Activated B cell treated with CpG ODN at 0.5 μM for 24 hours (primary cell): ENCODE results near the gene REG3A. TPM values are rescaled to one million over a fixed set of nuclear protein-coding genes. Genes with fewer than 3 reads are reported as not detected.

Experiments
- ATAC-seq: fragments of 200-7000 bp; cut with Tn5 transposase; one replicate; pipeline ENCODE4 v1.10.0; 2021; ENCODE audit warnings: low read depth, mild to moderate bottlenecking, moderate library complexity
- CTCF ChIA-PET: fragments of 350-600 bp; sonication (Branson Sonifier 250); formaldehyde crosslinking; loops from one replicate; lab custom pipeline; 2021; ENCODE audit warnings: antibody characterized with exemption; lab: Charles Lee
- POLR2A ChIA-PET: fragments of 350-600 bp; sonication (Branson Sonifier 250); formaldehyde crosslinking; loops from one replicate; lab custom pipeline; 2021; ENCODE audit warnings: antibody characterized with exemption; lab: Charles Lee
- DNase-seq: peaks from one replicate; pipeline ENCODE4 v3.0.0; 2022
- H3K27ac Mint-ChIP-seq: one replicate; pipeline ENCODE4 v1.8.0; 2020; ENCODE audit warnings: mixed read lengths
- H3K27me3 Mint-ChIP-seq: one replicate; pipeline ENCODE4 v1.8.0; 2021; ENCODE audit warnings: mixed read lengths
- H3K36me3 Mint-ChIP-seq: one replicate; pipeline ENCODE4 v1.8.0; 2021; ENCODE audit warnings: low read depth, mixed read lengths
- H3K4me1 Mint-ChIP-seq: one replicate; pipeline ENCODE4 v1.8.0; 2021; ENCODE audit warnings: mixed read lengths
- H3K4me3 Mint-ChIP-seq: one replicate; pipeline ENCODE4 v1.8.0; 2020; ENCODE audit warnings: mild to moderate bottlenecking, mixed read lengths
- H3K9me3 Mint-ChIP-seq: one replicate; pipeline ENCODE4 v1.8.0; 2020; ENCODE audit warnings: mixed read lengths
- intact Hi-C: fragments of 100-400 bp; cut with micrococcal nuclease; formaldehyde crosslinking; loops from one replicate; pipeline ENCODE4 v1.15.1; 2024
- total RNA-seq: library from RNA; stranded (reverse); gene quantifications from 2 replicates; pipeline ENCODE4 v1.2.3, GENCODE V29; 2022
- TF ChIP-seq, protein P1 (sequence below): fragments of 200-600 bp; IDR thresholded peaks from one replicate; pipeline ENCODE4 v1.8.0; 2022; ENCODE audit warnings: antibody characterized with exemption, mild to moderate bottlenecking

The REG3A gene
- total RNA-seq, 1 donor from 2014 or later = not detected

DNA sequence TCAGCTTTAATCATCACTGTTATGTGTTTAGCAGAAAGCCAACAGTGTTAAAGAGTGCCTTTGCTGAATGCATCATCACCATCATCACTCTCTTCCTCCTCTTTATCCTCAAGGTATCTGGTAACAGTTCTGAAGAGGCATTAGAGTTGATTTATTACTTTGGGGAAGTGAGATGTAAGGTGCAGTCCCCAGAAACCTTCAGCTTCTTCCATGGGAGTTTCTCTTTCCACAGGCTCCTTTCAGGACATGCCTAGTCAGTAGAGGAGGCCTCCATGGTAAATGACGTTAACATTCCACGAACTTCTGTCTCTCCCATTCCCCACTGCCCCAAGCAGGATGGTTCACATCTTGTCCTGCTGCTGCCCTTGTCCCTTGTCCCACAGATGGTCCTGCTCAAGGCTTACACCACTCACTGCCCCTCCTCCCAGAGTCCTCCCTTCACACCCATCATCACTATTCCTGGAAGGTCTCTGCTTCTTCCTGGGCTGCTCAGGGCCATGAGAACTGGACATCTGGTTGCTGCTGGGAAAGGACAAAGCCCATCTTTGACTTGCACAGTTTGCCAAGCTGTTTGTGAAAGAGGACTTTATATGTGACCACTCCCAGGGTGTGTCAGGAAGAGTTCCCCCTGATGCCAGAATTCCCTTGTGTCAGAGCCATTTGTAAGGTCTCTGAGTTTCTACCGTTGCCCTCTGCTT is 44.6 kb downstream of the REG3A start:
- Mint-ChIP-seq H3K4me3 (no peak overlapping the region), H3K27me3 (peaks cover 1% of the 10 kb centered on the region), H3K4me1 (no peaks in the 10 kb centered on the region), H3K27ac (no peak overlapping the region), H3K9me3 (peaks cover 3% of the 10 kb centered on the region), H3K36me3 (no peaks in the 10 kb centered on the region)
- intact Hi-C loops = no loop called here
- DNase-seq (no peak), ATAC-seq (no peak)
- ChIA-PET CTCF (no interaction called here), POLR2A (no interaction called here)
- TF ChIP-seq, protein P1, sequence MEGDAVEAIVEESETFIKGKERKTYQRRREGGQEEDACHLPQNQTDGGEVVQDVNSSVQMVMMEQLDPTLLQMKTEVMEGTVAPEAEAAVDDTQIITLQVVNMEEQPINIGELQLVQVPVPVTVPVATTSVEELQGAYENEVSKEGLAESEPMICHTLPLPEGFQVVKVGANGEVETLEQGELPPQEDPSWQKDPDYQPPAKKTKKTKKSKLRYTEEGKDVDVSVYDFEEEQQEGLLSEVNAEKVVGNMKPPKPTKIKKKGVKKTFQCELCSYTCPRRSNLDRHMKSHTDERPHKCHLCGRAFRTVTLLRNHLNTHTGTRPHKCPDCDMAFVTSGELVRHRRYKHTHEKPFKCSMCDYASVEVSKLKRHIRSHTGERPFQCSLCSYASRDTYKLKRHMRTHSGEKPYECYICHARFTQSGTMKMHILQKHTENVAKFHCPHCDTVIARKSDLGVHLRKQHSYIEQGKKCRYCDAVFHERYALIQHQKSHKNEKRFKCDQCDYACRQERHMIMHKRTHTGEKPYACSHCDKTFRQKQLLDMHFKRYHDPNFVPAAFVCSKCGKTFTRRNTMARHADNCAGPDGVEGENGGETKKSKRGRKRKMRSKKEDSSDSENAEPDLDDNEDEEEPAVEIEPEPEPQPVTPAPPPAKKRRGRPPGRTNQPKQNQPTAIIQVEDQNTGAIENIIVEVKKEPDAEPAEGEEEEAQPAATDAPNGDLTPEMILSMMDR = no peak

DNA sequence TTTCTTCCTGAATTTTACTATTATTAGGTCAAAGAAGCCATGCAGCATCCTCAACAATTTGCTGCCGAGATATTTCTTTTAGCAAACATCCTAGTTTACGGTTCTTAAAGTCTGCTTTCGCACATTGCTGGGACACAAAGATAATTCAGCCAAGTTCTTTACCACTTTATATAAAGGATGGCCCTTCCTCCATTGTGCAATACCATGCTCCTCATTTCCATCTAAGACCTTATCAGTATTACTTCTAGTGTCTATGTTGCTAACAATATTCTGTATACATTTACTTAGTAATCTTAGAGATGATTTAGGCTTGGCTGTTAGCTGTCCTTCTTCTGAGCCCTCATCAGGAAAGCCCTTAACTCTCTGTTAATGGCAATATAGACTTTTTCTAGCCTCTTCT is 47.3 kb downstream of the REG3A start:
- ChIA-PET CTCF (no interaction called here), POLR2A (no interaction called here)
- Mint-ChIP-seq H3K27ac (no peak overlapping the region), H3K9me3 (no peaks in the 10 kb centered on the region), H3K4me1 (no peaks in the 10 kb centered on the region), H3K27me3 (peaks cover 1% of the 10 kb centered on the region), H3K4me3 (no peak overlapping the region), H3K36me3 (no peaks in the 10 kb centered on the region)
- no peak for DNase-seq
- TF ChIP-seq, protein P1 = no peak
- intact Hi-C loops = no loop called here
- ATAC-seq = no peak

Other genes with a start within 250 kb of the REG3A start
- not detected in 2 replicates for gene REG3G, start 134.1 kb downstream of the REG3A start, total RNA-seq
- gene REG1B, start 71.8 kb downstream of the REG3A start, total RNA-seq = not detected in 2 replicates
- not detected in 2 replicates for gene REG1A, start 39.3 kb downstream of the REG3A start, total RNA-seq